SK-N-MC (cell line): Measurements from ENCODE around the gene ERBB4.

Experiments used
- EZH2 ChIP-seq: fragments of 200-600 bp; sonication (generic); IDR thresholded peaks from one replicate; pipeline ENCODE4 v1.6.1; 2017; ENCODE audit warnings: antibody characterized with exemption
- FOXP2 ChIP-seq: optimal IDR thresholded peaks from 2 replicates; pipeline ENCODE3; 2011; ENCODE audit warnings: mild to moderate bottlenecking, moderate library complexity; ENCODE audit not compliant: insufficient read depth; ENCODE audit errors: extremely low read length, control extremely low read depth
- POLR2AphosphoS5 ChIP-seq: IDR thresholded peaks from 2 replicates; pipeline ENCODE4 v1.6.1; 2012; ENCODE audit warnings: mild to moderate bottlenecking, low read depth, low read length, borderline replicate concordance

- TF ChIP-seq EZH2 = no peak
- no peak for TF ChIP-seq FOXP2
- TF ChIP-seq POLR2AphosphoS5 = no peak
Observed at GRCh38 chr2:212526059-212526458, 12.5 kb downstream of the ERBB4 start.
